ENCODE measurements around the gene USB1.
"Not testable (repeated sequence)": the region's sequence is repeated elsewhere in the genome, so short reads cannot be mapped to it uniquely, and the experiment has no call there.

USB1 gene

DNA sequence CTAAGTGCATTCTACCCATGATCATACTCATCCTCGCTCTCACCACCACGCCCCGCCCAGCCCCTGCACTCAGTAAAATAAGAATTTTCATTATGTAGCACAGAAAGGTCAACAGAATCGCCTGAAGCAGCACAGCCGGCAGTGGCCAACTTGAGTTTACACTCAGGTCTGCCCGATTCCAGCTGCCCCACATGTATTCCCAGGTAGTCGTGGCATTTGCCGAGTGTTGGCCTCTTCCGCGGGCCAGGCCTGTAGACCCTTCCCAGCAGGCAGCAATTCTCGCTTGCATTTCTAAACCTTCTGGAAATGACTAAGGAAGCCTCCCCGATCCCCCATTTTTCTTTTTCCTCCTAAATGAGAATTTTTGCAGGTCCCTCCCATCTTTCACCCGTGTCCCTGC is 30.9 kb upstream of the USB1 start:
- DNase-seq (ENCODE audit: low spot score): no peak

DNA sequence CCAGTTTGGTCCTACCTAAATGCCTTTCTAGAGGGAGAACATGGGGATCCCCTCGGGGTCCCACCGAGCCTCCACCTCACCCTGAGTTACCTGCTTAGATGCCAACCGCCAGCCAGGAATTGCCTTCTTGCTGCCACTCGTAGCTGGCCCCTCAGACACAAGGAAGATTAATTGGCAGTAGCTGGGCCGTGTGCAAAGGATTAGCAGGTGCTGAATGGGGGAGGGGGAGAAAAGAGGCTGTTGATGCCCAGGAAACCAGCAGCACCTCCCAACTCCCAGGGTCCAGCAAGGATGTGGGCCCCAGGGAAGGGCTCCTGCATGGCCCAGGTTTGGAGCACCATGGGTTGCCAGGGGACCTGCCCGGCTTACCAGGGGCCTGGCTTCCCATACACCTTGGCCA is 30.2 kb upstream of the USB1 start, which contains the start of gene CNGB1:
CNGB1 (minus strand) TSS at position 159 of the 400 bp plus-strand sequence. CDS start 3,842 bp downstream, outside the sequence.
- no peak for DNase-seq (ENCODE audit: low spot score)

DNA sequence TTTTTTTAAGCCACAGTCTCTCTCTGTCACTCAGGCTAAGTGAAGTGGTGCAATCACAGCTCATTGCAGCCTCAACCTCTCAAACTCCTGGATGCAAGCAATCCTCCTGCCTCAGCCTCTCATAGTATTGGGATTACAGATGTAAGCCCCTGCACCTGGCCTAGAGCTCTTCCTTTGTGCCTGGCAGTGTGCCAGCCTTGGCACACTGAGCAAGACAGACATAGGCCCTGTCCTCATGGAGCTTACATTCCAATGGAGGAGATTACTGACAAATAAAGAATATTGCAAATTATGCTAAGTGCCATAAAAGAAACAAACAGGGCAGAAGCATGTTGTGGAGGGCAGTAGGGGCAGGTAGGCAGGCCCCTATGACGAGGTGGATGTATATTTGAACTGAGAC is 29.4 kb upstream of the USB1 start:
- DNase-seq (ENCODE audit: low spot score): no peak

DNA sequence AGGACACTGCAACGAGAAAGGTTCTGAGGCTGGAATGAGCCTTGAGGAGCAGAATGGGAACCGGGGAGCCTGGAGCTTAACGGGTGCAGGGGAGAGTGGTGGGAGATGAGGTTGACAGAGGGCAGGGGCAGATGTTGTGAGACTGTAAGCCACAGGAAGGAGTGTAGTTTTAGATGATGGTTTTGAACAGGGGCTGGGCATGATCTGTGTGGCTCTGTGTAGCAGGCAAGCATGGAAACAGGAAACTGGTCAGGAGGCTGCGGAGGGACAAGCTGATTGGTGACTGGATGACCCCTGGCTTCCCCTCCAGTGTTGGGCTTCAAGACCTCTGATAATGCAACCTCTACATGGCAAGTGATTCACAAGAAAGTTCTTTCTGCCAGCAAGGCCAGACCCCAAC is 28.9 kb upstream of the USB1 start:
- no peak for DNase-seq (ENCODE audit: low spot score)

DNA sequence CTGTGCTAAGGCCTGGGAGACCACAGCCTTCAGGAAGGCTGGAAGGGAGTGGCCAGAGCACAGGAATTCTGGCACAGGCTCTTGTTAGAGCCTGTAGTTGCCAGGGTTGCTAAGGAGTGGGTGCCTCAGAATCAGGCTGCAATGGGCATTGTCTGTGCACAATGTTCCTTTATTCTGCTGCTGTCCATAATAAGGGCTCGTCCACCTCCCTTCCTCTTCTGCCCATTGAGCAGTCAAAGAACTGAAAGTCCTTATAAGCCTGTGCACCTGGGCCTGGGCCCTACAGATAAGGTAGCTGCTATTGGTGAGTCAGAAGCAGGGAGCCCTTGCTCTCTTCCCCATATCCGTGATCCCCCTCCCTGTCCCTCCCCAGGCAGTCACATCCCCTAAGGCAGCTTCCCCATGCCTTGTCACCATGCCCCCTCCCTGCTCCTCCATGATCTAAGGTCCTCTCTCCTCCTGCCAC is 24.8 kb upstream of the USB1 start:
- no peak for DNase-seq (ENCODE audit: low spot score)

DNA sequence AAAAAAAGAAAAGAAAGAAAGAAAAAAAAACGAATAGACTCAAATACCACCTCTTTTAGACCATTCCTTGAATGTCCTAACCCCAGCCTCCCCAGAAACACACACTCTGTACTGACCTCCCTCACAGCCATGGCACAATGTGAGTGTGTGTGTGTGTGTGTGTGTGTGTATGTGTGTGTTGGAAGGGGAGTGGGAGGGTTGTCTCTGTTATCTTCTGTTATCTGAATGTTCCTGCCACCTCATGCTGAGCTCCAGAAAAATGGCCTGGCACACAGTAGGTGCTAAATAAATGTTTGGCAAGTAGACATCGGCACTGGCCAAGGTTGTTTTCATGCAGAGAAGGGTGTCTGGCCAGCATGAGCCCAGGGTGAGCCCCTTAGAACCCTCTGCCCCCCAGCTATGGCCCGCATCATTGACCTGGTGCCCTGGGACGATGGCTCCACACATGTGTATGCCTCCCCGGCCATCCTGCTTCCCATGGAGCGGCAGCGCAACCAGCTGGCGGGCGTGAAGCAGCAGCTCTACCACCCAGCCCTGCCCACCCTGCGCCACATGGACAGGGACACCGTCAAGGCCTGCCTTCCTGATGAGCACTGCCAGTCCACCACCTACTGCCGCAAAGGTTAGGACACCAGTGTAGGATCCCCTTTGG is 23.7 kb upstream of the USB1 start:
- no peak for DNase-seq (ENCODE audit: low spot score)

DNA sequence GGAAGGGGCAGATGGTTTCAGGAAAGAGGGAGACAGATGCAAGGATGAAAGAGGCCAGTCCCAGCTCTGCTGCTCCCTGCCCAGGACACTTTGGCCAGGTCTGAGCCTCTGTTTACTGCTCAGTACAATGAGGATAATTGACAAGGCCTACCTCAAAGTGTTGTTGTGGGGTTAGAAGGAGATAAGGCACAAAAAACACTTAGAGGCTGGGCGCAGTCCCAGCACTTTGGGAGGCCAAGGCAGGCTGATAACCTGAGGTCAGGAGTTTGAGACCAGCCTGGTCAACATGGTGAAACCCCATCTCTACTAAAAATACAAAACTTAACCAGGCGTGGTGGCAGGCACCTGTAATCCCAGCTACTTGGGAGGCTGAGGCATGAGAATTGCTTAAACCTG is 23.1 kb upstream of the USB1 start:
- not testable (repeated sequence) for DNase-seq (ENCODE audit: low spot score)

DNA sequence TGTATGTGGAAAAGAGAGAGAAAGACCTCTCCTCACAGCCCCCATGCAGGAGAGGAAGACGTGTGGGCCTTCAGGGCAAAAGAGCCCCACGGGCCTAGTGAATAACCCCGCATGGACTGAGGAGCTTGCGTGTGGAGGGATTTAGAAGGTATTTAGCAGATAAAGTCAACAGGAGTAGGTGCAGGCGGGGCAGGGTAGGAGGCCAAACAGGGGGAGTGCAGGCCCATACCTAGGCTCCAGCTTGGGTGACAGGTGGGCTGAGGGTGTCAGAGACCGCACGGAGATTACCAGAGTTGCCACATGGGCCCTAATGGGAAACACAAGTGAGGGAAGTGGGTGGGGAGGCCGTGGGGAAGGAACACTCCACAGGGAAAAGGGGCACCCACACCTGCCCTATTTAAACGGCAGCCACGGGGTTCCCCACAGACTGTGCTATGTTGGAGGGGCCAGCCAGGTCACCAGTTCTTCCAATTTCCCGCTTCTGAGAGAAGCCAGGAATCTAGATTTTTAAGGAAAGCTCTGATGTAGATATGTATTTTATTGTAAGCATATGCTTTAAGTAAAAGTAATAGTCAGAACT is 22.1 kb upstream of the USB1 start:
- no peak for DNase-seq (ENCODE audit: low spot score)

DNA sequence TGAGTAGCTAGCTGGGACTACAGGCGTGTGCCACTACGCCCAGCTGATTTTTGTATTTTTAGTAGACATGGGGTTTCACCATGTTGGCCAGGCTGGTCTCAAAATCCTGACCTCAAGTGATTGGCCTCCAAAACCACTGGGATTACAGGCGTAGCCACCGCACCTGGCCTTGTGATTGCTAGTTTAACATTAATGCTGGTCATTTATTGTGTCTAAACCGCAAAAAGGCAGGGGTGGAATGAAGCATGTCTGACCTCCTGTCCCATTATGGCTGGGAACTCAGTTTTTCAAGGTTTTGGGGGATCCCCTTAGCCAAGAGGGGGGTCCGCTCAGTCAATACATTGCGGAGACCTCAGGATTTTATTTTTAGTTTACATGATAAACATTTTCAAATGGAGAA is 19.6 kb upstream of the USB1 start:
- DNase-seq (ENCODE audit: low spot score): no peak

DNA sequence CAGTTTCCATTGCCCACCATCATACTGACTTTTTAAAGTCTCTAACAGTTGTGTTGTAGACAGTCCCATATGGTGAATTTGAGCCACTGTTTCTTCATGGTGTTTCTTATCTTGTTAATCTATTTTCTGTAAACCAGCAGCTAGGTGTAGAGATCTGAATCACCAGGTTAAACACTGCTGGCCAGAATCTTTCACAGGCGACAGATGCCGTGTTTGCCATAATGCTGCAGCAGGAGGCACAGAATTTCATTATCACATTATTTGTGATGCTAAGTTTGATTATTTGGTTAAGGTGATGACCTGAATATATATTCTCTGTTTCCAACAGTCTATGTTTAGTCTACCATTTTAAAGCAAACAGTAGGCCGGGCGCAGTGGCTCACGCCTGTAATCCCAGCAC is 18.8 kb upstream of the USB1 start:
- DNase-seq (ENCODE audit: low spot score): no peak

DNA sequence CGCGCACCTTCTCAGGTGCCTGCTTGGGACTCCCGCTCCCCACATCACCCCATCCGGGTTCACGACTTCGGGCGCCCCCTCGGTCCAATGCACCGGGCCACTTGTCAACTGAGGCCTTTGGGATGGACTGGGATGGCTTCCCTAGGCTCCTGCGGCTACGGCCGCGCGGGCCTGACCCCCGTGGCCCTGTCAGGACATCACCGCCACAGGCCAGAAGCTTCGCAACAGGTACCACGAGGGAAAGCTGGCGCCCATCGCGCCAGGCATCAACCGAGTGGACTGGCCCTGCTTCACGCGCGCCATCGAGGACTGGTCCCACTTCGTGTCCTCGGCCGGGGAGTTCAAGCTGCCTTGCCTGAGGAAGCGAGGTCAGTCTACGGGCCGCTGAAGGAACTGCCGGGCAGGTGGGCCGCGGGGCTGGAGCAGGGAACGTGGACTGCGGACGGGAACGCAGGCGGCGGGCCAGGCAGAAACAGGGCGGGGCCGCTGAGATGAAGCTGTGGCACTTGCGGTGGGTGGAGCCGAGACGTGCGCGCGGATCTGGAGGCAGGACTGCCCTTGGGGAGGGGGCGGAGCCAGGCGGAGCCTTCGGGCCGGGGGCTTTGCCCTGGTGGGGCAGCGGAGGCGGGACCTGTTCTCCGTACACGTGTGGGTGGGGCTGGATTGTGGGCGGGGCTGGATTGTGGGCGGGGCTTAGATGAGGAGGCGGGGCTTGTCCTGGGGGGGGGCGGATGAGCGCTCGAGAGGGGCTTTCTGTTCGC is 16.6 kb upstream of the USB1 start:
- peak; percentile 79 for DNase-seq (ENCODE audit: low spot score)

DNA sequence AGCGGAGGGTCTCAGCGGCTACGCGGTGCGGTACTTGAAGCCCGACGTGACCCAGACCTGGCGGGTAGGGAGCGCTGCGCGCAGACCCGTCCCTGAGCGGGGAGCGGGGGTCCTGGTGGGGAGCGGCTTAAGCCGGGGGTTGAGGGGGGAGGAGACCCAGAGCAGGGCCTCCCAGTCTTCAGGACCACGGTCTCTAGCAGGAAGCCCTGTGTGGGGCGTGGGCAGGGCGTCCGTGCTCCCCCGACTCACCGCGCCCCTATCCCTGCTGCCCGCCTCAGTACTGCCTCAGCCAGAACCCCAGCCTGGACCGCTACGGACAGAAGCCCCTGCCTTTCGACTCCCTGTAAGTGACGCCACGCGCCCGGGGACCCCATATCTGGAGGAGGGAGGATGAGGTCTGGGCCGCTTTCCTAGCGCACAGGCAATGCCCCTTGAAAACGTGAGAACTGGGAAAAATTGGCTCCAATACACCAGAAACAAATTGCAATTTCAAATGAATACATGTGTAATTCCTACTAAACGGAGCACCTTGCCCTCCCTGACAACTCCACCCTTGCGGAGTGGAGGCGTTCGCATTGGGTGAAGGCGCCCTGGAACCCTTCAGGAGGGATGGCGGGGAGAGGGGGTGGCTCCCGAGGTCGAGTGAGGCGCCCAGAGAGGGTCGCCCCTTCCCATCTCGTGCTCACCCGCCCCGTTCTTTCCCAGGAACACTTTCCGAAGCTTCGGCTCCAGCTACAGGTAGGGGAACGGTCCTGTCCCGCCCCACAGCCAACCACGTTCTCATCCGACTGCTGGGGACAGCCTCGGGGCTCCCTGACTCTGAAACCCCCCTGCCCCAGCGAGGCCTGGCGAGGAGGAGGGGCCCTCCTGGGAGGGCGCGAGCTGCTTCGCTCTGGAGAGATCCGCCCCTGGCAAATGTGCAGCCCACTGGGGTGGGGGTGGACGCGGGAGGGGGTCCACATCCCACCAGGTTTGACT is 15.7 kb upstream of the USB1 start:
- no peak for DNase-seq (ENCODE audit: low spot score)

DNA sequence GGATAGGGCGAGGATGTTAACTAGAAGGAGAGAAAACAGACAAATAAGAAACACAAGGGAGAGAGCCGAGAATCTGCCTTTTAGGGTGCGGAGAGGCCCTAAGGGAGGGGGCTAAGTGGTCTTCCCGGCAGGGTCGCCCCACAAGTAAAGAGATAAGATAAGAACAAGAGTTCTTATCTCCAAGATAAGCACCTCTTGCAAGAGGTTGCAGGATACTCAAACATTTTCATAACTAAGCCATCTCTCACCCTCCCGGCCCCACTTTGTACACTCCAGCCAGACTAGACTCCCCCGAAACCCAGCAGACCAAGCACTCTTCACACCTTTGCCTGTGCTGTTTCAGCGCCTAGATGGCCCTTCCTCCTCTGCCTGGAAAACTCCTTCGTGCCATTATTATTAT is 15.0 kb upstream of the USB1 start:
- DNase-seq (ENCODE audit: low spot score): no peak

DNA sequence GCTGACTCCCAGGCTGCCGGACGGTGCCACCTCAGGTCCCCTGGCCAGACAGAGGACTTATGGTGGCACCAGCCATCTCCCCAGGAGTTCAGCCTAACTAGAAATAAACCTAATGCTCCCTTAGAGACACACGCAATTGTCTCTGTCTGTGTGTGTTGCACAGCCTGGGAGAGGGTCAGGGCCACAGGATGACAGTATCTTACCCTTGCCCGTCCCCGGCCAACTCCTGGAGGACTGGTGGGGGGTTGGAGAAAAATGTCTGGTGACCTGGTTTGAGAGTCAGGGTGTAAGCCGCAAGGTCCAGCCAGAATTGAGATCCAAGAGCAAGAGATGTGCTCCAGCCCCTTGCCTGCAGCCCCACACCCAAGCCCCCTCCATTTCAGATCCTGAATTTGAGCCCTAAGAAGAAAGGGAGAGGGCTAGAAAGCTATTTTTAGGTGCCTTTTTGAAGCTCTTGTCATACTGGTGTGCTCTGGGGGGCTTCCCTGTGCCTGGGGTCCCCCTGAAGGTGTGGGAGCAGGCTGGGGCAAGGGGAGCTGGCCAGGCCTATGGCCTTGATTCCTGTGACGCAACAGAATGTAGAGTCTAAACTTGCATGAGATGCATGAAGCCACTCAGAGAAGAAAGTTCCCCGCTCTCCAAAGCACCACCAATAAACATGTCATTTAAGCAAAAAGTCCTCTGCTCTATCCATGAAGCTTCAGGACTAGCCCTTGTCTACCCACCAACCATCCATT is 13.6 kb upstream of the USB1 start:
- no peak for DNase-seq (ENCODE audit: low spot score)

DNA sequence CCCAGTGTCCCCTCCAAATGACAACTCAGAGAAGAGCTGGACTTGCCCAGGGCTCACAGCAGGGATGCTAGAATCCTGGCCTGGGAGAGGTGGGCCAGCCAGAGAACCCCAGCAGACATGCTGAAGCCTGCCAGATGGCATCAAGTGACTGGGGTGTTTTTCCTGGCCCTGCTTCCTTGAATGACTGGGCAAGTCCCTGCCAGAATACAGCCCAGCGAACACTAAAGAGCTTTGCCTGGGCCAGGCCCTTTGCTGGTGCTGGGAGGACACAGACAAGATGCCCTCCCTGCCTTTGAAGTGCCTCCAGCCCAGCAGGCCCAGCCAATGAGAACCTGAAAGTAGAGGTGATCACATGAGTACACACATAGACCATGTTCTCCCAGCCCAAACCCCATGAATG is 12.3 kb upstream of the USB1 start:
- no peak for DNase-seq (ENCODE audit: low spot score)

DNA sequence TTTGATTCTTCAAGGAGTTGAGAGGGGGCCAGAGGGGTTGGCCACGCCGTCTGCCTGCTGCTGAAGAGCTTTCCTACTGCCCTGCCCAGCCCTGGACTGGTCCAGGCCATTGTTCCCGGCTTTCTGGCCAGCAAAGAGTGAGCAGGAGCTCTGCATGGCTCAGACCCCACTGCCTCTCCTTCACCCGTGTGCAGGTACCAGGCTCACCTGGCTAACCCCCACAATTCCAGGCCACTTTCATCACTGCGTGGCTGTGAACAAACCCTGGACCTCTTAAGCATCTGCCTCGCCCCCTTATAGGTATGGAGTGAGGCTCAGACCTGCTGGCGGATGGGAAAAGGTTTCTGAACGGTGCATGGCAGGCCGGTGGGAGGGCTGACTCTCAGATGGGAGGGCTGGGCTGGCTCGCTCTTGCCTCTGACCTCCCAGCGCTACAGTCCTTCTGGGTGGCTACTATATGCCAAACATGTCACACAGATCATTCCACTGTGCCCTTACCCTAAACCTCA is 9.6 kb upstream of the USB1 start:
- no peak for DNase-seq (ENCODE audit: low spot score)

DNA sequence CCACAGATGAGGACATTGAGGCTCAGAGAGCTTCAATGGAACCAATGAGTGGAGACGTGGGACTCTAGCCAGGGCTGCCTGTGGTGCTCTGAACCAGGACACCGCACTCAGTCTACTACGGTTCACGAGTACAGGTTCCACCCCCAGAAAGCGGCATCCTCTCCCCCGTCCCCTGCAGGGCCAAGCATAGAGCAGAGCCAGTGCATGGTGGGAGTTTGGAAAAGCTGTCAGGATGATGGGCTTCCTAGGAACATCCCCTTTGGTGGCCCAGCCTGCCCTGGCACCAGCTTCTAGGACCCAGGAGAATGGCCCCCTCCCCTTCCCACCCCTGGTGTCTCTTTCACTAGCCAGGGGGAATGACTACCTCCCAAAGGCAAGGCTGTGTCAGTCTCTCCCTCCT is 9.1 kb upstream of the USB1 start:
- DNase-seq (ENCODE audit: low spot score): no peak

DNA sequence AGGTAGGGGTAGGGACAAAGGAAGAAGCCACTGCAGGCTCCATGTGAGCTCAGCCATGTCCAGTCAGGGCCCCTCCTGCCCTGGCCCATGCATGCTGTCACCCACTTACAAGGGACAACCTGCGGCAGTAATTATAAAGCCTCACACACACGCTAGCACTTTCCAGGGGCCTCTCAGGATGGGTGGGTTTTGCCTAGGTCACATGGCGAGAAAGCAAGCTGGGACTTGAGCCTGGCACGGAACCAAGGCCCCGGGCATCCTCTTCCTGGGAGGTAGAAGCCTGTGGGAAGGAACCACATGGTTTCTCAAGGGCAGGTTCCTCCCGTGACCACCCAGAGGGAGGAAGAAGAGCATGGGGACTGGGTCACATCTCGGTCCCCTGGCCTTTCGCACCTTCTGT is 7.8 kb upstream of the USB1 start:
- DNase-seq (ENCODE audit: low spot score): no peak

DNA sequence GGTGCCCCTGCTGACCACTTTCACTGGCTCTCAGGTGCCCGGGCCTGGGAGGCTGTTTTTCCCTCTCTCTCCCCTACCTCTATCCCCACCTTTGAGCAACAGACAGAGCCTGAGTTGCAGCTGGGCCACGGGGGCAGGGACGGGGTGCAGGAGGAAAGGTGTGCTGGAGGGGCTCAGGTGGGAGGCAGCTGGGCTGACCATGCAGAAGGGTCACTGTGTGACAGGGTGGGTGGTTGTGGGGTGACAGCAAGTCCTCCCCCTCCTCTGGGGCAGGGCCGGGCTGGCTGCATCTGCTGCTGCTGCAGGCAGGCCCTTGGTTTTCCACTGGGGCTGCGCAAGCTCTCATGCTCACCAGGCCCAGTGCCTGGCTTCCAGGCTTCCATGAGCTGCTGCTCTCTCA is 7.3 kb upstream of the USB1 start:
- DNase-seq (ENCODE audit: low spot score): no peak

DNA sequence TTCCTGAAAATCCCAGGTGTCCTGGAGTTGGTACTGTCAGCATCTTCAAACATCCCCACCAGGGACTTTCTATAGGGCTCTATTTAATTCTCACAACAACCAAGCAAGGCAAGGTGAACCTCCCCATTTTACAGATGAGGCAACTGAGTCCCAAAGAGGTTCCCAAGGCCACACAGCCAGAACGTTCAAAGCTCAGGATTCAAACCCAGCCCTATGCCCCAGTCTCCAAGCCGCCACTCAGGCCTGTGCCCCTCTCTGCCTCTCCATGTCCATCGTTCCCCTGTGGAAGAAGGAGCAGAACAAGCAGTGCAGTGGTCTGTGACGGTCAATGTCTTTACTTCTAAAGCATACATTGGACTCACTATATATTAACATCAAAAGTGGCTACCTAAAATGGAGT is 6.8 kb upstream of the USB1 start:
- no peak for DNase-seq (ENCODE audit: low spot score)

DNA sequence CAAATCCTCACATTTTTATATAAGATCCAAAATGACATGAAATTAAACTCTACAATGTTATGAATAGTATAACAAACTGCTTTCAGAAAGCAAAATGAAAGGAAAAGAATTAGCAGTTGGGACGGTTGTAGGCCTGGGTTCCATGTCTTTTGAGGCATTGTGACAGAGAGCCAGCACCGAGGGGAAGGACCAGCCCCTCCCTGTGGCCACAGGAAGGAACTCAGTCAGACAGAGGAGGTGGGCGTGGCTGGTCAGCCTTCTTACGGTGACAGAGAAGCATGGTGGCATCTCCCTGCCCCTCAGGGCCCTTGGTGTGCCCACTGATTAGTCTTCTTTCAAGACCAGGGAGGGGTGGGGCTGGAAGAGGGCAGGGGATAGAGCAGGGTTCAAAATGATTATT is 6.4 kb upstream of the USB1 start:
- peak; percentile 65 for DNase-seq (ENCODE audit: low spot score)
